HCT116 (cell line): ENCODE results near the gene CTNNA2. TPM values are rescaled to one million over a fixed set of nuclear protein-coding genes. Genes with fewer than 3 reads are reported as not detected.

Source experiments
- ATAC-seq: fragments of 200-7000 bp; cut with Tn5 transposase; 2 replicates; pipeline ENCODE4 v1.9.1; 2020; ENCODE audit warnings: mild to moderate bottlenecking, moderate library complexity
- BruUV-seq: library from RNA; stranded (reverse); fragments of 400-500 nt; replicated peaks from 2 replicates; lab custom pipeline; 2021; lab: Mats Ljungman, UMichigan
- CTCF ChIA-PET: fragments of 300-600 bp; sonication (Branson Sonifier 250); formaldehyde crosslinking; loops from one replicate; lab custom pipeline; 2021; ENCODE audit warnings: antibody characterized with exemption; lab: Charles Lee
- POLR2A ChIA-PET: fragments of 300-600, 350-600 bp; sonication (Branson Sonifier 250); formaldehyde crosslinking; loops from one replicate; lab custom pipeline; 2021; ENCODE audit warnings: antibody characterized with exemption; lab: Charles Lee
- RAD21 ChIA-PET, 2 experiments: fragments of 300-600 bp; sonication (Branson Sonifier 250); formaldehyde crosslinking; loops; one replicate each; lab custom pipeline; 2023; ENCODE audit warnings: low total read pairs in 2 of 2; ENCODE audit not compliant: uncharacterized antibody in 2 of 2, unreplicated experiment in 2 of 2, low non-redundant PET in 1 of 2; lab: Charles Lee
- DNase-seq: peaks from one replicate; pipeline ENCODE4 v3.0.0-alpha.2; 2010; ENCODE audit warnings: low read depth, low spot score
- H2AFZ ChIP-seq: fragments of 200-600 bp; shearing (Covaris generic), sonication (generic); 2 replicates; pipeline ENCODE4 v1.6.1; 2017; ENCODE audit warnings: low read depth, mixed run types, mixed read lengths, antibody characterized with exemption, low read length; ENCODE audit not compliant: poor library complexity, severe bottlenecking
- H3K27ac ChIP-seq: 2 replicates; pipeline ENCODE4 v1.5.1; 2012; ENCODE audit warnings: low read depth, low read length
- H3K27me3 ChIP-seq: fragments of 200-600 bp; sonication (generic); 2 replicates; pipeline ENCODE4 v1.6.1; 2016; ENCODE audit warnings: mixed run types, low read length, mixed read lengths; ENCODE audit not compliant: insufficient read depth
- H3K36me3 ChIP-seq, 2 experiments: fragments of 200-500 bp in 1 of 2; fragments of 200-600 bp in 1 of 2; sonication (Bioruptor generic) in 1 of 2; sonication (generic) in 1 of 2; 2 replicates each; pipeline versions ENCODE4 v1.5.1 to v1.6.1; 2014 to 2016; ENCODE audit warnings: low read length in 2 of 2, inconsistent platforms in 1 of 2, mixed read lengths in 1 of 2, mixed run types in 1 of 2; ENCODE audit not compliant: insufficient read depth in 2 of 2, control insufficient read depth in 1 of 2
- H3K4me1 ChIP-seq, 2 experiments: fragments of 200-600 bp in 1 of 2; sonication (generic) in 1 of 2; 2 replicates each; pipeline versions ENCODE4 v1.5.1 to v1.6.1; 2012 to 2017; ENCODE audit warnings: low read length in 2 of 2, inconsistent platforms in 1 of 2, mild to moderate bottlenecking in 1 of 2, mixed read lengths in 1 of 2, mixed run types in 1 of 2, moderate library complexity in 1 of 2; ENCODE audit not compliant: insufficient read depth in 2 of 2, control insufficient read depth in 1 of 2
- H3K4me2 ChIP-seq: fragments of 200-600 bp; sonication (generic); 2 replicates; pipeline ENCODE4 v1.6.1; 2017; ENCODE audit warnings: mixed run types, low read length, mixed read lengths
- H3K4me3 ChIP-seq, 2 experiments: fragments of 200-600 bp in 1 of 2; sonication (generic) in 1 of 2; replicated peaks in 1 of 2; 2 replicates each; pipeline ENCODE4 v1.5.1; 2011 to 2016; ENCODE audit warnings: low read length in 2 of 2, control low read depth in 1 of 2, low read depth in 1 of 2, mild to moderate bottlenecking in 1 of 2, mixed read lengths in 1 of 2, mixed run types in 1 of 2
- H3K79me2 ChIP-seq: fragments of 200-600 bp; sonication (generic); 2 replicates; pipeline ENCODE4 v1.6.1; 2017; ENCODE audit warnings: mild to moderate bottlenecking, mixed run types, low read length, moderate library complexity, mixed read lengths; ENCODE audit not compliant: insufficient read depth
- H3K9ac ChIP-seq: fragments of 200-600 bp; sonication (generic); 2 replicates; pipeline ENCODE4 v1.6.1; 2016; ENCODE audit warnings: low read length, mixed read lengths
- H3K9me2 ChIP-seq: fragments of 200-600 bp; sonication (generic), shearing (Covaris generic); 2 replicates; pipeline ENCODE4 v1.6.1; 2017; ENCODE audit warnings: mixed run types, mild to moderate bottlenecking, moderate library complexity; ENCODE audit not compliant: insufficient read depth
- H3K9me3 ChIP-seq, 2 experiments: fragments of 200-500 bp in 1 of 2; fragments of 200-600 bp in 1 of 2; sonication (Bioruptor generic) in 1 of 2; sonication (generic) in 1 of 2; 2 replicates each; pipeline ENCODE4 v1.6.1; 2014 to 2017; ENCODE audit warnings: low read length in 2 of 2, mixed read lengths in 2 of 2, inconsistent platforms in 1 of 2, low read depth in 1 of 2, mild to moderate bottlenecking in 1 of 2, mixed run types in 1 of 2, moderate library complexity in 1 of 2; ENCODE audit not compliant: control insufficient read depth in 1 of 2, insufficient read depth in 1 of 2
- H4K20me1 ChIP-seq: fragments of 200-600 bp; sonication (generic), shearing (Covaris generic); 2 replicates; pipeline ENCODE4 v1.6.1; 2017; ENCODE audit warnings: mixed run types, mild to moderate bottlenecking, moderate library complexity; ENCODE audit not compliant: insufficient read depth
- CBX3 ChIP-seq: IDR thresholded peaks from 2 replicates; pipeline ENCODE4 v1.6.1; 2012; ENCODE audit warnings: low read depth
- CEBPB ChIP-seq: IDR thresholded peaks from 2 replicates; pipeline ENCODE4 v1.6.1; 2012; ENCODE audit warnings: low read depth
- EGR1 ChIP-seq: IDR thresholded peaks from 2 replicates; pipeline ENCODE4 v1.6.1; 2012; ENCODE audit warnings: low read depth
- JUND ChIP-seq: IDR thresholded peaks from 2 replicates; pipeline ENCODE4 v1.6.1; 2012
- POLR2A ChIP-seq: IDR thresholded peaks from 2 replicates; pipeline ENCODE4 v1.7.0; 2011; ENCODE audit warnings: borderline replicate concordance; ENCODE audit not compliant: insufficient read depth, insufficient read length; ENCODE audit errors: extremely low read depth
- RAD21 ChIP-seq: IDR thresholded peaks from 2 replicates; pipeline ENCODE4 v1.6.1; 2012; ENCODE audit warnings: low read depth, mild to moderate bottlenecking
- SIN3A ChIP-seq: IDR thresholded peaks from 2 replicates; pipeline ENCODE4 v1.6.1; 2012; ENCODE audit warnings: low read depth
- TCF7L2 ChIP-seq: IDR thresholded peaks from 2 replicates; pipeline ENCODE4 v1.7.0; 2011; ENCODE audit warnings: borderline replicate concordance, inconsistent platforms; ENCODE audit not compliant: insufficient read depth, insufficient read length; ENCODE audit errors: extremely low read depth
- YY1 ChIP-seq: IDR thresholded peaks from 2 replicates; pipeline ENCODE4 v1.6.1; 2011; ENCODE audit warnings: low read length, low read depth, moderate library complexity, mild to moderate bottlenecking; ENCODE audit not compliant: insufficient replicate concordance; ENCODE audit errors: extremely low read depth
- ZNF274 ChIP-seq: fragments of 200-500 bp; sonication (Bioruptor generic); IDR thresholded peaks from 2 replicates; pipeline ENCODE4 v1.6.1; 2014; ENCODE audit warnings: mild to moderate bottlenecking, low read depth, low read length, inconsistent platforms
- intact Hi-C: fragments of 100-400 bp; cut with micrococcal nuclease; formaldehyde crosslinking; loops from 2 replicates; pipeline ENCODE4 v1.10.0; 2022
- total RNA-seq: library from RNA; stranded (reverse); gene quantifications from one replicate; pipeline ENCODE4 v1.2.1, GENCODE V29; 2021; ENCODE audit not compliant: unreplicated experiment
- TF ChIP-seq, protein P1 (sequence below): IDR thresholded peaks from 2 replicates; pipeline ENCODE4 v1.6.1; 2012
- TF ChIP-seq, protein P2 (sequence below): IDR thresholded peaks from 2 replicates; pipeline ENCODE4 v1.6.1; 2012
- TF ChIP-seq, protein P3 (sequence below): IDR thresholded peaks from 2 replicates; pipeline ENCODE4 v1.6.1; 2012; ENCODE audit warnings: low read depth
- TF ChIP-seq, protein P4 (sequence below): IDR thresholded peaks from 2 replicates; pipeline ENCODE4 v1.6.1; 2011; ENCODE audit warnings: mild to moderate bottlenecking, low read length, moderate library complexity; ENCODE audit not compliant: insufficient replicate concordance; ENCODE audit errors: extremely low read depth

CTNNA2 gene
- total RNA-seq, 1 experiment from 2014 or later = not detected

DNA sequence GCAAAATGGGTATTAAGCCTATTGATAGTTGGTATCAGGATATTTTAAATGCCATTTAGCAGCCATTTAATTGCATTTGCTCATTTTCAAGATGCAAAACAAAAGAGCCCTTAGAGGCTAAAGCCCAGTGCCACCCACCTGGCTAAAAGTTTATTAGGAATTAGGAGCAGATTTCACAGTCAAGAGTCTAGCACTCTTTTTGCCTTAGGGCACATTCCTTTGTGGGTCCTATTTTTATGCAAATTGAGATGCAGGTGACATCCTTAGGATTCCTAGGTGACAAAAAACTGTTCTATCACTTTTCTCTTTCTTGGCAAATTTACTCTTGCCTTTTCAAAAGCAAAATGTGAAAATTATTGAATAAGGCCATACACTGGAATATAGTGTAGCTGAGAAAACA, 42.0 kb downstream of the CTNNA2 start:
- H3K9me3 ChIP-seq = peaks cover 9 to 42% of the 10 kb centered on the region in 2 experiments; a peak in 2 of 4 replicates
- H3K9ac ChIP-seq = no peak overlapping the region
- H3K79me2 ChIP-seq = no peaks in the 10 kb centered on the region
- ATAC-seq (no peak), DNase-seq (no peak)
- POLR2A ChIA-PET = no interaction called here
- H3K27ac ChIP-seq = no peak overlapping the region
- no peaks in the 10 kb centered on the region for H3K27me3 ChIP-seq
- no peak for TF ChIP-seq YY1
- TF ChIP-seq, protein P1, sequence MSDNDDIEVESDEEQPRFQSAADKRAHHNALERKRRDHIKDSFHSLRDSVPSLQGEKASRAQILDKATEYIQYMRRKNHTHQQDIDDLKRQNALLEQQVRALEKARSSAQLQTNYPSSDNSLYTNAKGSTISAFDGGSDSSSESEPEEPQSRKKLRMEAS = no peak
- TF ChIP-seq, protein P2, sequence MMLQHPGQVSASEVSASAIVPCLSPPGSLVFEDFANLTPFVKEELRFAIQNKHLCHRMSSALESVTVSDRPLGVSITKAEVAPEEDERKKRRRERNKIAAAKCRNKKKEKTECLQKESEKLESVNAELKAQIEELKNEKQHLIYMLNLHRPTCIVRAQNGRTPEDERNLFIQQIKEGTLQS = no peak
- TF ChIP-seq ZNF274 = no peak
- no peak for TF ChIP-seq CEBPB
- TF ChIP-seq CBX3 = no peak
- no peak for TF ChIP-seq POLR2A
- TF ChIP-seq, protein P3, sequence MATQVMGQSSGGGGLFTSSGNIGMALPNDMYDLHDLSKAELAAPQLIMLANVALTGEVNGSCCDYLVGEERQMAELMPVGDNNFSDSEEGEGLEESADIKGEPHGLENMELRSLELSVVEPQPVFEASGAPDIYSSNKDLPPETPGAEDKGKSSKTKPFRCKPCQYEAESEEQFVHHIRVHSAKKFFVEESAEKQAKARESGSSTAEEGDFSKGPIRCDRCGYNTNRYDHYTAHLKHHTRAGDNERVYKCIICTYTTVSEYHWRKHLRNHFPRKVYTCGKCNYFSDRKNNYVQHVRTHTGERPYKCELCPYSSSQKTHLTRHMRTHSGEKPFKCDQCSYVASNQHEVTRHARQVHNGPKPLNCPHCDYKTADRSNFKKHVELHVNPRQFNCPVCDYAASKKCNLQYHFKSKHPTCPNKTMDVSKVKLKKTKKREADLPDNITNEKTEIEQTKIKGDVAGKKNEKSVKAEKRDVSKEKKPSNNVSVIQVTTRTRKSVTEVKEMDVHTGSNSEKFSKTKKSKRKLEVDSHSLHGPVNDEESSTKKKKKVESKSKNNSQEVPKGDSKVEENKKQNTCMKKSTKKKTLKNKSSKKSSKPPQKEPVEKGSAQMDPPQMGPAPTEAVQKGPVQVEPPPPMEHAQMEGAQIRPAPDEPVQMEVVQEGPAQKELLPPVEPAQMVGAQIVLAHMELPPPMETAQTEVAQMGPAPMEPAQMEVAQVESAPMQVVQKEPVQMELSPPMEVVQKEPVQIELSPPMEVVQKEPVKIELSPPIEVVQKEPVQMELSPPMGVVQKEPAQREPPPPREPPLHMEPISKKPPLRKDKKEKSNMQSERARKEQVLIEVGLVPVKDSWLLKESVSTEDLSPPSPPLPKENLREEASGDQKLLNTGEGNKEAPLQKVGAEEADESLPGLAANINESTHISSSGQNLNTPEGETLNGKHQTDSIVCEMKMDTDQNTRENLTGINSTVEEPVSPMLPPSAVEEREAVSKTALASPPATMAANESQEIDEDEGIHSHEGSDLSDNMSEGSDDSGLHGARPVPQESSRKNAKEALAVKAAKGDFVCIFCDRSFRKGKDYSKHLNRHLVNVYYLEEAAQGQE = no peak
- no peak for TF ChIP-seq SIN3A
- TF ChIP-seq JUND = no peak
- TF ChIP-seq, protein P4, sequence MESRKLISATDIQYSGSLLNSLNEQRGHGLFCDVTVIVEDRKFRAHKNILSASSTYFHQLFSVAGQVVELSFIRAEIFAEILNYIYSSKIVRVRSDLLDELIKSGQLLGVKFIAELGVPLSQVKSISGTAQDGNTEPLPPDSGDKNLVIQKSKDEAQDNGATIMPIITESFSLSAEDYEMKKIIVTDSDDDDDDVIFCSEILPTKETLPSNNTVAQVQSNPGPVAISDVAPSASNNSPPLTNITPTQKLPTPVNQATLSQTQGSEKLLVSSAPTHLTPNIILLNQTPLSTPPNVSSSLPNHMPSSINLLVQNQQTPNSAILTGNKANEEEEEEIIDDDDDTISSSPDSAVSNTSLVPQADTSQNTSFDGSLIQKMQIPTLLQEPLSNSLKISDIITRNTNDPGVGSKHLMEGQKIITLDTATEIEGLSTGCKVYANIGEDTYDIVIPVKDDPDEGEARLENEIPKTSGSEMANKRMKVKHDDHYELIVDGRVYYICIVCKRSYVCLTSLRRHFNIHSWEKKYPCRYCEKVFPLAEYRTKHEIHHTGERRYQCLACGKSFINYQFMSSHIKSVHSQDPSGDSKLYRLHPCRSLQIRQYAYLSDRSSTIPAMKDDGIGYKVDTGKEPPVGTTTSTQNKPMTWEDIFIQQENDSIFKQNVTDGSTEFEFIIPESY = no peak
- no peak for TF ChIP-seq TCF7L2
- TF ChIP-seq EGR1 = no peak
- no peak for TF ChIP-seq RAD21
- TF ChIP-seq, all 23 proteins: peak for 0
- Histone ChIP-seq H3K36me3 (no peaks in the 10 kb centered on the region), H3K9me2 (no peaks in the 10 kb centered on the region), H4K20me1 (no peaks in the 10 kb centered on the region), H2AFZ (no peak overlapping the region), H3K4me2 (no peak overlapping the region), H3K4me3 (no peak overlapping the region), H3K4me1 (no peaks in the 10 kb centered on the region)
- intact Hi-C loops = no loop called here
- RAD21 ChIA-PET = no interaction called here
- CTCF ChIA-PET = no interaction called here
- no TSS peak for BruUV-seq
